Esophagus muscularis mucosa (tissue), 4 donors: ENCODE measurements around the gene DIAPH1. TPM values are rescaled to one million over a fixed set of nuclear protein-coding genes. Genes with fewer than 3 reads are reported as not detected.

Experiments
- DNase-seq: peaks from one replicate; pipeline ENCODE4 v3.0.0-alpha.2; 2017; ENCODE audit errors: extremely low spot score
- H3K27ac ChIP-seq, 4 donors: fragments of 200-600 bp; sonication (generic); replicated peaks in 1 of 4; 1 replicate in 3 of 4; 2 replicates in 1 of 4; pipeline ENCODE4 v1.5.1; 2016 to 2019; ENCODE audit warnings: mild to moderate bottlenecking in 1 of 4
- H3K27me3 ChIP-seq, 4 donors: fragments of 200-600 bp; sonication (generic); one replicate each; pipeline versions ENCODE4 v1.5.1 to v1.6.0; 2016 to 2019
- H3K36me3 ChIP-seq, 4 donors: fragments of 200-600 bp; sonication (generic); one replicate each; pipeline ENCODE4 v1.5.1; 2016 to 2019
- H3K4me1 ChIP-seq, 4 donors: fragments of 200-600 bp; sonication (generic); one replicate each; pipeline ENCODE4 v1.5.1; 2016 to 2019
- H3K4me3 ChIP-seq, 4 donors: fragments of 200-600 bp; sonication (generic); 1 replicate in 2 of 4; 2 replicates in 2 of 4; pipeline ENCODE4 v1.5.1; 2016 to 2019; ENCODE audit warnings: mild to moderate bottlenecking in 4 of 4, moderate library complexity in 1 of 4
- H3K9me3 ChIP-seq, 4 donors: fragments of 200-600 bp; sonication (generic); 1 replicate in 3 of 4; 2 replicates in 1 of 4; pipeline ENCODE4 v1.5.1; 2016 to 2019
- CTCF ChIP-seq, 3 experiments: fragments of 200-600 bp in 2 of 3; fragments of 450-650 bp in 1 of 3; sonication (generic) in 2 of 3; IDR thresholded peaks; one replicate each; pipeline ENCODE4 v1.5.1; 2017 to 2019; ENCODE audit warnings: antibody characterized with exemption in 3 of 3, mild to moderate bottlenecking in 2 of 3, moderate library complexity in 1 of 3
- EP300 ChIP-seq: sonication (generic); formaldehyde crosslinking; IDR thresholded peaks from one replicate; pipeline ENCODE4 v1.6.1; 2017; ENCODE audit warnings: antibody characterized with exemption
- POLR2A ChIP-seq: fragments of 450-650 bp; IDR thresholded peaks from one replicate; pipeline ENCODE4 v1.6.1; 2017; ENCODE audit warnings: antibody characterized with exemption, moderate library complexity, mild to moderate bottlenecking, low read depth
- POLR2AphosphoS5 ChIP-seq, 2 donors: sonication (generic); formaldehyde crosslinking; IDR thresholded peaks; one replicate each; pipeline ENCODE4 v1.6.1; 2017; ENCODE audit warnings: antibody characterized with exemption in 2 of 2
- WGBS: methylation state at CpG from one replicate; pipeline ENCODE4 v1.1.5; 2018; 5-methylcytosine and 5-hydroxymethylcytosine counted together
- intact Hi-C: fragments of 100-400 bp; cut with DNase I; formaldehyde crosslinking; loops from one replicate; pipeline ENCODE4 v1.15.1; 2023
- total RNA-seq, 4 donors: library from RNA; depleted of rRNA; stranded (reverse); fragments of >200 nt; gene quantifications; one replicate each; pipeline versions ENCODE4 v1.1.0 to v1.2.1, GENCODE V29; 2016

The DIAPH1 gene
- total RNA-seq, 4 donors from 2014 or later: 34.1 to 53.0 (median 45.9) TPM

- Histone ChIP-seq H3K9me3 (no peaks in the 10 kb centered on the region), H3K4me3 (no peak overlapping the region), H3K36me3 (peaks cover 0 to 52% (median 29%) of the 10 kb centered on the region in 4 donors), H3K27me3 (no peaks in the 10 kb centered on the region), H3K27ac (peak overlapping the region; percentile 50 to 65 (median 56)), H3K4me1 (peaks cover 62 to 85% (median 71%) of the 10 kb centered on the region in 4 donors)
- TF ChIP-seq POLR2A (no peak), EP300 (no peak), CTCF (IDR thresholded peaks at IDR 0.05) (no peak), POLR2AphosphoS5 (IDR thresholded peaks at IDR 0.05) (no peak)
- 78% methylated on average over 3 of the region's 3 CpGs for WGBS
- intact Hi-C loops: loop anchor here (10.0 kb wide), 1 partner anchor 105 kb away; the partner anchor contains the start of genes PCDHGA10 and PCDHGB7
- DNase-seq: no peak
Measured at GRCh38 chr5:141519605-141520565, 98.9 kb downstream of the DIAPH1 start.

- H3K4me3 ChIP-seq: no peak overlapping the region
- no peak for TF ChIP-seq POLR2AphosphoS5 (IDR thresholded peaks at IDR 0.05)
- TF ChIP-seq EP300: no peak
- TF ChIP-seq POLR2A: no peak
- TF ChIP-seq CTCF (IDR thresholded peaks at IDR 0.05): no peak
- WGBS: 100% methylated on average over 1 of the region's 1 CpG
- H3K36me3 ChIP-seq: peaks cover 0 to 45% (median 29%) of the 10 kb centered on the region in 4 donors
- H3K27ac ChIP-seq: peak overlapping the region in 1 of 4 donors; percentile 65
- peaks cover 63 to 85% (median 72%) of the 10 kb centered on the region in 4 donors for H3K4me1 ChIP-seq
- H3K27me3 ChIP-seq: no peaks in the 10 kb centered on the region
- H3K9me3 ChIP-seq: no peaks in the 10 kb centered on the region
- no peak for DNase-seq
- intact Hi-C loops: no loop called here
Measured at GRCh38 chr5:141518618-141519015, 100.2 kb downstream of the DIAPH1 start.

- 87% methylated on average over 11 of the region's 11 CpGs for WGBS
- Histone ChIP-seq H3K9me3 (no peaks in the 10 kb centered on the region), H3K27ac (peak overlapping the region in 1 of 4 donors; percentile 95), H3K4me1 (peaks cover 64 to 87% (median 72%) of the 10 kb centered on the region in 4 donors), H3K4me3 (no peak overlapping the region), H3K27me3 (no peaks in the 10 kb centered on the region), H3K36me3 (peaks cover 0 to 41% (median 27%) of the 10 kb centered on the region in 4 donors)
- no peak for DNase-seq
- intact Hi-C loops: no loop called here
- TF ChIP-seq EP300: no peak
- no peak for TF ChIP-seq POLR2A
- TF ChIP-seq POLR2AphosphoS5 (IDR thresholded peaks at IDR 0.05): no peak
- no peak for TF ChIP-seq CTCF (IDR thresholded peaks at IDR 0.05)
Measured at GRCh38 chr5:141517880-141518617, 100.8 kb downstream of the DIAPH1 start.

GRCh38 chr5:141517312-141517711 is 101.5 kb downstream of the DIAPH1 start:
- Histone ChIP-seq H3K4me1 (peaks cover 64 to 87% (median 75%) of the 10 kb centered on the region in 4 donors), H3K27me3 (no peaks in the 10 kb centered on the region), H3K9me3 (no peaks in the 10 kb centered on the region), H3K27ac (peak overlapping the region in 1 of 4 donors; percentile 95), H3K36me3 (peaks cover 0 to 41% (median 24%) of the 10 kb centered on the region in 4 donors), H3K4me3 (no peak overlapping the region)
- no peak for DNase-seq
- 94% methylated on average over 8 of the region's 8 CpGs for WGBS
- intact Hi-C loops: no loop called here
- TF ChIP-seq EP300 (no peak), POLR2AphosphoS5 (IDR thresholded peaks at IDR 0.05) (no peak), CTCF (IDR thresholded peaks at IDR 0.05) (no peak), POLR2A (no peak)
